ENCODE measurements around the gene ZFHX3.
"Not testable (repeated sequence)": the region's sequence is repeated elsewhere in the genome, so short reads cannot be mapped to it uniquely, and the experiment has no call there.

Gene ZFHX3

GRCh38 chr16:72995882-72996270 lies 52.1 kb downstream of the ZFHX3 start:
- DNase-seq: not testable (repeated sequence)

GRCh38 chr16:72995151-72995881 lies 52.6 kb downstream of the ZFHX3 start:
- no peak for DNase-seq

- DNase-seq: no peak
These were observed 55.8 kb downstream of the ZFHX3 start for GRCh38 chr16:72992142-72992601.

- DNase-seq: no peak
These were observed 56.3 kb downstream of the ZFHX3 start for GRCh38 chr16:72991644-72992043.

- DNase-seq: no peak
These were observed 56.7 kb downstream of the ZFHX3 start for GRCh38 chr16:72991211-72991610.

GRCh38 chr16:72990571-72990970 lies 57.4 kb downstream of the ZFHX3 start:
- no peak for DNase-seq

- DNase-seq: no peak
These were observed 58.1 kb downstream of the ZFHX3 start for GRCh38 chr16:72989579-72990551.

GRCh38 chr16:72989203-72989578 lies 58.7 kb downstream of the ZFHX3 start:
- DNase-seq: not testable (repeated sequence)

- no peak for DNase-seq
These were observed 59.4 kb downstream of the ZFHX3 start for GRCh38 chr16:72988569-72988968.

- DNase-seq: no peak
These were observed 60.4 kb downstream of the ZFHX3 start for GRCh38 chr16:72987480-72987901.

- DNase-seq: no peak
These were observed 61.9 kb downstream of the ZFHX3 start for GRCh38 chr16:72985995-72986394.

GRCh38 chr16:72985148-72985941 lies 62.6 kb downstream of the ZFHX3 start:
- DNase-seq: no peak

- no peak for DNase-seq
These were observed 64.1 kb downstream of the ZFHX3 start for GRCh38 chr16:72983728-72984350.

- no peak for DNase-seq
These were observed 64.7 kb downstream of the ZFHX3 start for GRCh38 chr16:72983241-72983640.

GRCh38 chr16:72979974-72980373 lies 68.0 kb downstream of the ZFHX3 start:
- no peak for DNase-seq

GRCh38 chr16:72978212-72978611 lies 69.7 kb downstream of the ZFHX3 start:
- no peak for DNase-seq

- no peak for DNase-seq
These were observed 70.8 kb downstream of the ZFHX3 start for GRCh38 chr16:72977127-72977526.

GRCh38 chr16:72976438-72977064 lies 71.4 kb downstream of the ZFHX3 start:
- DNase-seq: no peak

GRCh38 chr16:72975809-72976437 lies 72.0 kb downstream of the ZFHX3 start:
- DNase-seq: no peak

- DNase-seq: peak; percentile 71
These were observed 73.7 kb downstream of the ZFHX3 start for GRCh38 chr16:72974142-72974769.
